ENCODE measurements around the gene ARL17B. TPM values are rescaled to one million over a fixed set of nuclear protein-coding genes. Genes with fewer than 3 reads are reported as not detected.

The ARL17B gene
- total and polyA plus RNA-seq, 2 of the 8 experiments (the other 6 are each of a cell fraction or from before 2014, with no cell fraction given) = 5.4 to 21.6 TPM

DNA sequence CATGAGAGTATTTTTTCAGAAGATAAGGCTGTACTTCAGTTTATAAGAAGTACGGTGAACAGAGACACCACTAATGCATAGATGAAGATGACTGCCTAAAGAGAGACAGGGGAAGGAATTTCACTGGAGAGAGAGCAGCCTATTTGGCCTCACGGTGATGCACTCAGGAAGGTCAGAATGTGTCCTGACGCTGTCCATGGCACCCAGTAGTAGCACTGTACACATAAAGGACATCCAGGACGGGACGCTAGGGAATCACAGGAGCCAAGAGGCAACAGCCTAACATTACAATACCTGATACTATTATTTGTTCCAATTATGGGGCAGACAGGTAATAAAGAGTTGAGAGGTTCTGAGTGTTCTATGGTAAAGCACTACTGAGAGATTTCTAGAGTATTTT is 91.5 kb downstream of the ARL17B start:
- H2AFZ ChIP-seq (ENCODE audit: low read length) = no peak overlapping the region
- no peak overlapping the region for H3K4me3 ChIP-seq (ENCODE audit: extremely low read depth in 1 of 4, insufficient read depth in 2 of 4, low read depth in 3 of 4, low read length in 4 of 4)
- TF ChIP-seq HDAC2 (IDR thresholded peaks at IDR 0.05; ENCODE audit: borderline replicate concordance in 1 of 2, low read depth in 2 of 2, low read length in 2 of 2) = no peak
- no peak for TF ChIP-seq SAP30 (IDR thresholded peaks at IDR 0.05; ENCODE audit: insufficient read depth, insufficient replicate concordance, low read length)
- no peak for TF ChIP-seq ASH2L (IDR thresholded peaks at IDR 0.05; ENCODE audit: low read length)
- TF ChIP-seq CHD2 (IDR thresholded peaks at IDR 0.05; ENCODE audit: low read length) = no peak
- TF ChIP-seq MAFK (IDR thresholded peaks at IDR 0.05; ENCODE audit: low read depth, low read length) = no peak
- no peak for TF ChIP-seq RXRA (IDR thresholded peaks at IDR 0.05; ENCODE audit: insufficient read depth, low read depth, low read length)
- H3K4me1 ChIP-seq (replicated peaks in 1 of 4; ENCODE audit: control insufficient read depth in 3 of 4, insufficient read depth in 4 of 4, low read length in 3 of 4) = peaks cover 0 to 8% (median 5%) of the 10 kb centered on the region in 4 experiments; a peak in 5 of 7 replicates
- H3K4me2 ChIP-seq (ENCODE audit: insufficient read depth in 1 of 2, low read depth in 2 of 2, low read length in 2 of 2) = no peak overlapping the region
- no peak overlapping the region for H3K56ac ChIP-seq (replicated peaks; ENCODE audit: insufficient read length, low read depth, low read length)
- no peaks in the 10 kb centered on the region for H3K9me3 ChIP-seq (ENCODE audit: insufficient read depth in 2 of 2, low read depth in 1 of 2, low read length in 1 of 2)
- no peaks in the 10 kb centered on the region for H3K36me3 ChIP-seq (ENCODE audit: control insufficient read depth in 2 of 4, insufficient read depth in 4 of 4, low read length in 3 of 4)
- H3K23ac ChIP-seq (ENCODE audit: insufficient read length) = no peak overlapping the region
- H3K18ac ChIP-seq (ENCODE audit: extremely low read depth, low read length) = no peak overlapping the region
- H2BK20ac ChIP-seq (ENCODE audit: low read length) = no peak overlapping the region
- H4K91ac ChIP-seq (replicated peaks; ENCODE audit: insufficient read length, low read length) = no peak overlapping the region
- no peaks in the 10 kb centered on the region for H4K20me1 ChIP-seq (replicated peaks in 1 of 2; ENCODE audit: control insufficient read depth in 1 of 2, insufficient read depth in 2 of 2, low read length in 2 of 2)
- H3K27ac ChIP-seq (ENCODE audit: low read depth, low read length) = no peak overlapping the region
- H3K9ac ChIP-seq (replicated peaks in 1 of 4; ENCODE audit: extremely low read depth in 1 of 4, low read depth in 3 of 4, low read length in 3 of 4) = no peak overlapping the region
- H2AK5ac ChIP-seq (ENCODE audit: low read depth, low read length) = no peak overlapping the region
- no peaks in the 10 kb centered on the region for H3K79me1 ChIP-seq (ENCODE audit: low read depth, low read length)
- no peak overlapping the region for H4K5ac ChIP-seq (ENCODE audit: insufficient read length, low read depth, low read length)
- no peak overlapping the region for H3K4ac ChIP-seq (replicated peaks; ENCODE audit: insufficient read length, low read depth, low read length)
- no peak overlapping the region for H3K14ac ChIP-seq (ENCODE audit: insufficient read length)
- POLR2A ChIA-PET (ENCODE audit: partially characterized antibody) = no interaction called here
- H3K27me3 ChIP-seq (replicated peaks in 1 of 4; ENCODE audit: control insufficient read depth in 3 of 4, extremely low read depth in 1 of 4, insufficient read depth in 3 of 4, low read length in 3 of 4) = peaks cover 12 to 35% (median 32%) of the 10 kb centered on the region in 4 experiments
- H4K8ac ChIP-seq (ENCODE audit: extremely low read depth, insufficient read depth, low read length) = no peak overlapping the region
- H3K79me2 ChIP-seq (ENCODE audit: control insufficient read depth in 1 of 2, insufficient read depth in 2 of 2, low read length in 2 of 2) = no peaks in the 10 kb centered on the region
- H2BK120ac ChIP-seq (replicated peaks; ENCODE audit: low read depth, low read length) = no peak overlapping the region
- no peak overlapping the region for H2BK5ac ChIP-seq (ENCODE audit: low read depth, low read length)
- 79% methylated on average over 5 of the region's 5 CpGs; no CpG with 5 or more reads in 1 of the 2 experiments for WGBS, 2 experiments (ENCODE audit: extremely low coverage in 1 of 2, insufficient coverage in 1 of 2, insufficient read length in 1 of 2, insufficient replicate concordance in 2 of 2, low coverage in 1 of 2, low lambda C conversion rate in 2 of 2, missing lambda C conversion rate in 1 of 2)
- H3K23me2 ChIP-seq (ENCODE audit: low read depth, low read length) = peaks cover 15% of the 10 kb centered on the region
- no peak overlapping the region for H2BK15ac ChIP-seq (ENCODE audit: low read length)
- FAIRE-seq = peak; percentile 7
- CTCF ChIA-PET (ENCODE audit: partially characterized antibody) = interaction anchor here (1.1 to 4.6 kb wide), 5 partner anchors 10 to 77 kb away, joined by 3 to 30 read pairs (median 6); partner anchors contain the start of gene KANSL1
- DNase-seq (ENCODE audit: low read depth in 1 of 2, low spot score in 2 of 2) = peak in 1 of 2 experiments; percentile 43
- no peak overlapping the region for H2BK12ac ChIP-seq (ENCODE audit: low read depth, low read length)
